Stimulated activated naive CD4-positive, alpha-beta T cell (primary cell): ENCODE measurements around the gene IRAG1.
"Not testable (repeated sequence)": the region's sequence is repeated elsewhere in the genome, so short reads cannot be mapped to it uniquely, and the experiment has no call there.

Source experiments
- DNase-seq, 6 experiments: peaks; one replicate each; lab custom pipeline; 2025; lab: John Stamatoyannopoulos, UW

Gene IRAG1

GRCh38 chr11:10701982-10702381, 8.4 kb upstream of the IRAG1 start:
- no peak for DNase-seq

- DNase-seq, result no peak
Observed at GRCh38 chr11:10699072-10699471, 5.5 kb upstream of the IRAG1 start.

- DNase-seq, result no peak
Observed at GRCh38 chr11:10697323-10697620, 3.7 kb upstream of the IRAG1 start.

- DNase-seq, result no peak
Observed at GRCh38 chr11:10696468-10697322, 3.1 kb upstream of the IRAG1 start.

- DNase-seq, result no peak
Observed at GRCh38 chr11:10695833-10696232, 2.3 kb upstream of the IRAG1 start.

- DNase-seq, result no peak
Observed at GRCh38 chr11:10694486-10695239, 1.1 kb upstream of the IRAG1 start.

GRCh38 chr11:10692531-10693115, 932 bp downstream of the IRAG1 start:
- no peak for DNase-seq

GRCh38 chr11:10688401-10688800, 5.2 kb downstream of the IRAG1 start:
- DNase-seq, result no peak

GRCh38 chr11:10686311-10686710, 7.2 kb downstream of the IRAG1 start:
- no peak for DNase-seq

- DNase-seq, result no peak
Observed at GRCh38 chr11:10683429-10683828, 10.1 kb downstream of the IRAG1 start.

- DNase-seq, result no peak
Observed at GRCh38 chr11:10680956-10681487, 12.5 kb downstream of the IRAG1 start.

GRCh38 chr11:10680279-10680678, 13.3 kb downstream of the IRAG1 start:
- not testable (repeated sequence) for DNase-seq

GRCh38 chr11:10679644-10680043, 13.9 kb downstream of the IRAG1 start:
- no peak for DNase-seq

- no peak for DNase-seq
Observed at GRCh38 chr11:10678101-10678500, 15.5 kb downstream of the IRAG1 start.

- no peak for DNase-seq
Observed at GRCh38 chr11:10676919-10677318, 16.6 kb downstream of the IRAG1 start.

GRCh38 chr11:10674911-10675440, 18.6 kb downstream of the IRAG1 start:
- no peak for DNase-seq

GRCh38 chr11:10674440-10674855, 19.1 kb downstream of the IRAG1 start:
- no peak for DNase-seq

- DNase-seq, result no peak
Observed at GRCh38 chr11:10673501-10674062, 20.0 kb downstream of the IRAG1 start.

GRCh38 chr11:10670099-10670498, 23.5 kb downstream of the IRAG1 start:
- no peak for DNase-seq

- no peak for DNase-seq
Observed at GRCh38 chr11:10669258-10670033, 24.1 kb downstream of the IRAG1 start.

GRCh38 chr11:10667521-10667885, 26.1 kb downstream of the IRAG1 start:
- DNase-seq, result no peak
